Liver (tissue), 9 donors: ENCODE data around the gene SMG6. TPM values are rescaled to one million over a fixed set of nuclear protein-coding genes. Genes with fewer than 3 reads are reported as not detected.

Experiments
- DNase-seq: peaks from one replicate; pipeline ENCODE4 v3.0.0-alpha.2; 2017; ENCODE audit warnings: low spot score
- H3K27ac ChIP-seq, 2 donors: one replicate each; pipeline ENCODE4 v1.7.0; 2013; ENCODE audit warnings: inconsistent platforms in 2 of 2, low read length in 2 of 2, control low read depth in 1 of 2, low read depth in 1 of 2, mild to moderate bottlenecking in 1 of 2
- H3K27me3 ChIP-seq, 4 donors: one replicate each; pipeline versions ENCODE4 v1.6.1 to v1.7.0; 2013; ENCODE audit warnings: low read length in 3 of 4, inconsistent platforms in 1 of 4, mild to moderate bottlenecking in 1 of 4, moderate library complexity in 1 of 4; ENCODE audit not compliant: control insufficient read depth in 4 of 4, insufficient read depth in 4 of 4
- H3K36me3 ChIP-seq, 4 donors: one replicate each; pipeline versions ENCODE4 v1.6.1 to v1.7.0; 2013; ENCODE audit warnings: low read length in 3 of 4, mild to moderate bottlenecking in 3 of 4, low read depth in 1 of 4, moderate library complexity in 1 of 4; ENCODE audit not compliant: control insufficient read depth in 4 of 4, insufficient read depth in 3 of 4
- H3K4me1 ChIP-seq, 4 donors: one replicate each; pipeline versions ENCODE4 v1.6.1 to v1.7.0; 2013; ENCODE audit warnings: low read length in 3 of 4, mild to moderate bottlenecking in 3 of 4, moderate library complexity in 1 of 4; ENCODE audit not compliant: control insufficient read depth in 4 of 4, insufficient read depth in 4 of 4
- H3K4me3 ChIP-seq, 3 donors: one replicate each; pipeline versions ENCODE4 v1.6.1 to v1.7.0; 2013; ENCODE audit warnings: low read length in 3 of 3, control low read depth in 1 of 3, low read depth in 1 of 3, mild to moderate bottlenecking in 1 of 3
- H3K9ac ChIP-seq, 2 donors: one replicate each; pipeline ENCODE4 v1.7.0; 2013; ENCODE audit warnings: low read length in 2 of 2, mild to moderate bottlenecking in 2 of 2, moderate library complexity in 2 of 2, control low read depth in 1 of 2, low read depth in 1 of 2
- H3K9me3 ChIP-seq, 4 donors: one replicate each; pipeline versions ENCODE4 v1.6.1 to v1.7.0; 2013; ENCODE audit warnings: low read length in 3 of 4; ENCODE audit not compliant: control insufficient read depth in 4 of 4
- EGR1 ChIP-seq, 2 donors: IDR thresholded peaks; 2 replicates each; pipeline ENCODE4 v1.6.1; 2016 to 2018; ENCODE audit warnings: antibody characterized with exemption in 2 of 2, low read depth in 2 of 2
- FOXA1 ChIP-seq: IDR thresholded peaks from 2 replicates; pipeline ENCODE4 v1.6.1; 2016; ENCODE audit warnings: antibody characterized with exemption
- FOXA2 ChIP-seq: IDR thresholded peaks from 2 replicates; pipeline ENCODE4 v1.6.1; 2016; ENCODE audit warnings: antibody characterized with exemption
- GABPA ChIP-seq, 2 donors: IDR thresholded peaks in 1 of 2; conservative IDR thresholded peaks in 1 of 2; 2 replicates each; pipeline ENCODE4 v1.6.1; 2016; ENCODE audit warnings: antibody characterized with exemption in 2 of 2, mild to moderate bottlenecking in 1 of 2, moderate library complexity in 1 of 2
- HNF4A ChIP-seq, 2 donors: conservative IDR thresholded peaks; 2 replicates each; pipeline ENCODE4 v1.6.1; 2016; ENCODE audit warnings: antibody characterized with exemption in 2 of 2, mild to moderate bottlenecking in 2 of 2
- HNF4G ChIP-seq: IDR thresholded peaks from 2 replicates; pipeline ENCODE4 v1.6.1; 2016; ENCODE audit warnings: antibody characterized with exemption
- JUND ChIP-seq, 2 donors: IDR thresholded peaks; 2 replicates each; pipeline ENCODE4 v1.6.1; 2016; ENCODE audit warnings: antibody characterized with exemption in 2 of 2
- NR2F2 ChIP-seq: IDR thresholded peaks from 2 replicates; pipeline ENCODE4 v1.6.1; 2016; ENCODE audit warnings: antibody characterized with exemption
- RAD21 ChIP-seq, 2 donors: IDR thresholded peaks; 2 replicates each; pipeline ENCODE4 v1.6.1; 2016; ENCODE audit warnings: antibody characterized with exemption in 2 of 2, mild to moderate bottlenecking in 2 of 2
- RXRA ChIP-seq, 2 donors: IDR thresholded peaks; 2 replicates each; pipeline ENCODE4 v1.6.1; 2017 to 2018; ENCODE audit warnings: antibody characterized with exemption in 2 of 2, mild to moderate bottlenecking in 1 of 2
- SP1 ChIP-seq: IDR thresholded peaks from 2 replicates; pipeline ENCODE4 v1.6.1; 2018; ENCODE audit warnings: antibody characterized with exemption, mild to moderate bottlenecking
- TAF1 ChIP-seq: conservative IDR thresholded peaks from 2 replicates; pipeline ENCODE4 v1.6.1; 2016; ENCODE audit warnings: antibody characterized with exemption, mild to moderate bottlenecking
- YY1 ChIP-seq: IDR thresholded peaks from 2 replicates; pipeline ENCODE4 v1.6.1; 2016; ENCODE audit warnings: antibody characterized with exemption, mild to moderate bottlenecking
- WGBS: extraction: QIAGEN DNeasy Blood & Tissue Kit; methylation state at CpG from one replicate; pipeline ENCODE4 v1.1.7; 2013; 5-methylcytosine and 5-hydroxymethylcytosine counted together
- polyA plus RNA-seq, 2 donors: library from polyadenylated mRNA; stranded (reverse) in 1 of 2; unstranded in 1 of 2; fragments of 200-250 nt in 1 of 2; fragments of >200 nt in 1 of 2; fragmentation: Nextera tagmentation in 1 of 2; extraction: Ambion mirVana in 1 of 2; gene quantifications; one replicate each; pipeline versions ENCODE4 v1.2.1 to v1.2.3, GENCODE V29; 2013 to 2015
- total RNA-seq, 2 donors: library from RNA; depleted of rRNA; stranded (reverse); fragments of >200 nt; gene quantifications; one replicate each; pipeline ENCODE4 v1.2.3, GENCODE V29; 2014
- TF ChIP-seq, protein P1 (sequence below): IDR thresholded peaks from 2 replicates; pipeline ENCODE4 v1.6.1; 2016; ENCODE audit warnings: antibody characterized with exemption
- TF ChIP-seq, protein P2 (sequence below): fragments of 150-350 bp; IDR thresholded peaks from 2 replicates; pipeline ENCODE4 v1.5.1; 2017; ENCODE audit warnings: improper control_type of control experiment, low read depth, low read length; ENCODE audit not compliant: missing input control
- TF ChIP-seq, protein P3 (sequence below): IDR thresholded peaks from 2 replicates; pipeline ENCODE4 v1.6.1; 2016; ENCODE audit warnings: antibody characterized with exemption
- TF ChIP-seq, protein P4 (sequence below): IDR thresholded peaks from 2 replicates; pipeline ENCODE4 v1.6.1; 2016; ENCODE audit warnings: antibody characterized with exemption
- TF ChIP-seq, protein P5 (sequence below): IDR thresholded peaks from 2 replicates; pipeline ENCODE4 v1.6.1; 2016; ENCODE audit warnings: antibody characterized with exemption, mild to moderate bottlenecking
- donor health status: healthy.
- donor health status: healthy.
- donor health status: healthy.
- donor health status: healthy.
- donor health status: healthy.

SMG6 gene
- total and polyA plus RNA-seq, 4 donors, result 4.9 to 12.0 (median 8.2) TPM

DNA sequence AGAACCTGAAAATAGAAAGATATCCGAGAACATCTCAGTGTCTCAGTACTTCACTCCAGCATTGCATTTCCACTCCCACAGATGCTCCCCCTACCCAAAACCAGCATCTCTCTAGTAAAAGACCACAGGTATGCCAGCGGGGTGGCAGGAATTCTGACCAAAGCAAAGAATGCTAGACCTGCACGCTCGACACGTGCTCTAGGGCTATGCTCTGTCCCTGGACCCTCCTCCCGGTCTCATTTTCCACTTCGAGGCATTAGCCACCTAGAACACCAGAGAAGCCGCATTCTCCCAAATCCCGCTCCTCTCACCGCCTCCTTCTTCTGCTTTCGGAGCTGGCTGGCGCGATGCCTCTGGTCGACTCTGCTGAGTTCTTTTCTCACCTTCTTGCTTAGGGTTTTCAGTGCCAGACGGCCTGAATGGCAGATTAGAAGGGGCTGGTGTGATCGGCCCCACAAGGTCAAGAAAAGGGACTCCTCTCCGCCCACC is 32.2 kb upstream of the SMG6 start:
- H3K9ac ChIP-seq, result peak overlapping the region; percentile 80 to 90
- WGBS, result 3% methylated on average over 17 of the region's 17 CpGs
- H3K27ac ChIP-seq, result peak overlapping the region; percentile 9 to 94
- peaks cover 2 to 39% (median 35%) of the 10 kb centered on the region in 4 donors for H3K36me3 ChIP-seq
- peak overlapping the region; percentile 73 to 100 (median 97) for H3K4me3 ChIP-seq
- no peak for DNase-seq
- H3K9me3 ChIP-seq, result no peaks in the 10 kb centered on the region
- no peak for TF ChIP-seq TAF1
- no peak for TF ChIP-seq FOXA1
- TF ChIP-seq FOXA2, result no peak
- TF ChIP-seq, protein P1, sequence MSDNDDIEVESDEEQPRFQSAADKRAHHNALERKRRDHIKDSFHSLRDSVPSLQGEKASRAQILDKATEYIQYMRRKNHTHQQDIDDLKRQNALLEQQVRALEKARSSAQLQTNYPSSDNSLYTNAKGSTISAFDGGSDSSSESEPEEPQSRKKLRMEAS, result no peak
- peaks cover 0 to 28% (median 21%) of the 10 kb centered on the region in 4 donors for H3K4me1 ChIP-seq
- no peaks in the 10 kb centered on the region for H3K27me3 ChIP-seq

DNA sequence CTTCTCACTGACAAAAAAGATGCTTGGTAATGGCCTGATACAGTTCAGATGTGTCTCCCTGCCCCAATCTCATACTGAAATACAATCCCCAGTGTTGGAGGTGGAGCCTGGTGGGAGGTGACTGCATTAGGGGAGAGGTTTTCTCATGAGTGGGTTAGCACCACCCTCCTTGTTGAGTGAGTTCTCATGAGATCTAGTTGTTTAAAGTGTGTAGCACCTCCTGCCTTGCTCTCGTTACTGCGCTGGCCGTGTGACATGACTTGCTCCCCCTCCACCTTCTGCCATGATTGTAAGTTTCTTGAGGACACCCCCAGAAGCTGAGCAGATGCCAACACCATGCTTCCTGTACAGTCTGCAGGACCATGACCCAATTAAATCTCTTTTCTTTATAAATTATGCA is 27.7 kb upstream of the SMG6 start:
- Histone ChIP-seq H3K9me3 (no peaks in the 10 kb centered on the region), H3K27me3 (no peaks in the 10 kb centered on the region), H3K36me3 (peaks cover 10 to 61% (median 53%) of the 10 kb centered on the region in 4 donors), H3K4me3 (no peak overlapping the region), H3K9ac (no peak overlapping the region), H3K27ac (no peak overlapping the region), H3K4me1 (peaks cover 0 to 14% (median 8%) of the 10 kb centered on the region in 4 donors)
- TF ChIP-seq, protein P2, sequence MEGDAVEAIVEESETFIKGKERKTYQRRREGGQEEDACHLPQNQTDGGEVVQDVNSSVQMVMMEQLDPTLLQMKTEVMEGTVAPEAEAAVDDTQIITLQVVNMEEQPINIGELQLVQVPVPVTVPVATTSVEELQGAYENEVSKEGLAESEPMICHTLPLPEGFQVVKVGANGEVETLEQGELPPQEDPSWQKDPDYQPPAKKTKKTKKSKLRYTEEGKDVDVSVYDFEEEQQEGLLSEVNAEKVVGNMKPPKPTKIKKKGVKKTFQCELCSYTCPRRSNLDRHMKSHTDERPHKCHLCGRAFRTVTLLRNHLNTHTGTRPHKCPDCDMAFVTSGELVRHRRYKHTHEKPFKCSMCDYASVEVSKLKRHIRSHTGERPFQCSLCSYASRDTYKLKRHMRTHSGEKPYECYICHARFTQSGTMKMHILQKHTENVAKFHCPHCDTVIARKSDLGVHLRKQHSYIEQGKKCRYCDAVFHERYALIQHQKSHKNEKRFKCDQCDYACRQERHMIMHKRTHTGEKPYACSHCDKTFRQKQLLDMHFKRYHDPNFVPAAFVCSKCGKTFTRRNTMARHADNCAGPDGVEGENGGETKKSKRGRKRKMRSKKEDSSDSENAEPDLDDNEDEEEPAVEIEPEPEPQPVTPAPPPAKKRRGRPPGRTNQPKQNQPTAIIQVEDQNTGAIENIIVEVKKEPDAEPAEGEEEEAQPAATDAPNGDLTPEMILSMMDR, result no peak
- TF ChIP-seq RAD21 (IDR thresholded peaks at IDR 0.05) (no peak), SP1 (no peak), TAF1 (no peak), FOXA2 (no peak), GABPA (IDR thresholded peaks at IDR 0.05 in 1 of 2, conservative IDR thresholded peaks at IDR 0.05 in 1 of 2) (no peak), EGR1 (IDR thresholded peaks at IDR 0.05; ENCODE audit: low read depth in 2 of 2) (no peak), YY1 (no peak), RXRA (IDR thresholded peaks at IDR 0.05) (no peak), HNF4A (conservative IDR thresholded peaks at IDR 0.05) (no peak), FOXA1 (no peak), HNF4G (no peak), NR2F2 (no peak), JUND (IDR thresholded peaks at IDR 0.05) (no peak)
- TF ChIP-seq, protein P3, sequence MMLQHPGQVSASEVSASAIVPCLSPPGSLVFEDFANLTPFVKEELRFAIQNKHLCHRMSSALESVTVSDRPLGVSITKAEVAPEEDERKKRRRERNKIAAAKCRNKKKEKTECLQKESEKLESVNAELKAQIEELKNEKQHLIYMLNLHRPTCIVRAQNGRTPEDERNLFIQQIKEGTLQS, result no peak
- TF ChIP-seq, protein P1, result no peak
- TF ChIP-seq, protein P4, sequence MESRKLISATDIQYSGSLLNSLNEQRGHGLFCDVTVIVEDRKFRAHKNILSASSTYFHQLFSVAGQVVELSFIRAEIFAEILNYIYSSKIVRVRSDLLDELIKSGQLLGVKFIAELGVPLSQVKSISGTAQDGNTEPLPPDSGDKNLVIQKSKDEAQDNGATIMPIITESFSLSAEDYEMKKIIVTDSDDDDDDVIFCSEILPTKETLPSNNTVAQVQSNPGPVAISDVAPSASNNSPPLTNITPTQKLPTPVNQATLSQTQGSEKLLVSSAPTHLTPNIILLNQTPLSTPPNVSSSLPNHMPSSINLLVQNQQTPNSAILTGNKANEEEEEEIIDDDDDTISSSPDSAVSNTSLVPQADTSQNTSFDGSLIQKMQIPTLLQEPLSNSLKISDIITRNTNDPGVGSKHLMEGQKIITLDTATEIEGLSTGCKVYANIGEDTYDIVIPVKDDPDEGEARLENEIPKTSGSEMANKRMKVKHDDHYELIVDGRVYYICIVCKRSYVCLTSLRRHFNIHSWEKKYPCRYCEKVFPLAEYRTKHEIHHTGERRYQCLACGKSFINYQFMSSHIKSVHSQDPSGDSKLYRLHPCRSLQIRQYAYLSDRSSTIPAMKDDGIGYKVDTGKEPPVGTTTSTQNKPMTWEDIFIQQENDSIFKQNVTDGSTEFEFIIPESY, result no peak
- TF ChIP-seq, protein P5, sequence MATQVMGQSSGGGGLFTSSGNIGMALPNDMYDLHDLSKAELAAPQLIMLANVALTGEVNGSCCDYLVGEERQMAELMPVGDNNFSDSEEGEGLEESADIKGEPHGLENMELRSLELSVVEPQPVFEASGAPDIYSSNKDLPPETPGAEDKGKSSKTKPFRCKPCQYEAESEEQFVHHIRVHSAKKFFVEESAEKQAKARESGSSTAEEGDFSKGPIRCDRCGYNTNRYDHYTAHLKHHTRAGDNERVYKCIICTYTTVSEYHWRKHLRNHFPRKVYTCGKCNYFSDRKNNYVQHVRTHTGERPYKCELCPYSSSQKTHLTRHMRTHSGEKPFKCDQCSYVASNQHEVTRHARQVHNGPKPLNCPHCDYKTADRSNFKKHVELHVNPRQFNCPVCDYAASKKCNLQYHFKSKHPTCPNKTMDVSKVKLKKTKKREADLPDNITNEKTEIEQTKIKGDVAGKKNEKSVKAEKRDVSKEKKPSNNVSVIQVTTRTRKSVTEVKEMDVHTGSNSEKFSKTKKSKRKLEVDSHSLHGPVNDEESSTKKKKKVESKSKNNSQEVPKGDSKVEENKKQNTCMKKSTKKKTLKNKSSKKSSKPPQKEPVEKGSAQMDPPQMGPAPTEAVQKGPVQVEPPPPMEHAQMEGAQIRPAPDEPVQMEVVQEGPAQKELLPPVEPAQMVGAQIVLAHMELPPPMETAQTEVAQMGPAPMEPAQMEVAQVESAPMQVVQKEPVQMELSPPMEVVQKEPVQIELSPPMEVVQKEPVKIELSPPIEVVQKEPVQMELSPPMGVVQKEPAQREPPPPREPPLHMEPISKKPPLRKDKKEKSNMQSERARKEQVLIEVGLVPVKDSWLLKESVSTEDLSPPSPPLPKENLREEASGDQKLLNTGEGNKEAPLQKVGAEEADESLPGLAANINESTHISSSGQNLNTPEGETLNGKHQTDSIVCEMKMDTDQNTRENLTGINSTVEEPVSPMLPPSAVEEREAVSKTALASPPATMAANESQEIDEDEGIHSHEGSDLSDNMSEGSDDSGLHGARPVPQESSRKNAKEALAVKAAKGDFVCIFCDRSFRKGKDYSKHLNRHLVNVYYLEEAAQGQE, result no peak
- WGBS, result 93% methylated on average over 3 of the region's 3 CpGs
- DNase-seq, result no peak
